ENCODE results near the gene SPDEF.

- TF ChIP-seq POLR2A (IDR thresholded peaks at IDR 0.05) (no peak), CTCF (IDR thresholded peaks at IDR 0.05) (no peak)
These were observed 28.6 kb upstream of the SPDEF start for GRCh38 chr6:34584694-34585093.
